H9 (cell line): Measurements from ENCODE around the gene UQCRC1. TPM values are rescaled to one million over a fixed set of nuclear protein-coding genes. Genes with fewer than 3 reads are reported as not detected.

Experiments
- microRNA-seq: library from miRNA; unstranded; fragments of <30 nt; microRNA quantifications from one replicate; pipeline ENCODE4, GENCODE V29; 2020; ENCODE audit warnings: borderline microRNAs expressed
- total RNA-seq: library from RNA; stranded (reverse); gene quantifications from 2 replicates; pipeline ENCODE4 v1.2.1, GENCODE V29; 2021

The UQCRC1 gene
- total RNA-seq, 1 experiment from 2014 or later = 285 TPM

Small RNAs within 50 kb of the gene (microRNA-seq; reads per million reads assigned to microRNA genes)
- not detected for gene MIR4793
- not detected for gene MIR6823
- not detected for gene MIR711

Other genes starting within 250 kb of the UQCRC1 start
- 0.59 and 0.74 TPM in 2 replicates for gene FBXW12, start 237.4 kb downstream of the UQCRC1 start, total RNA-seq
- gene PLXNB1, start 179.6 kb downstream of the UQCRC1 start, total RNA-seq = 175 and 184 TPM in 2 replicates
- 20.0 and 22.0 TPM in 2 replicates for gene CCDC51, start 169.5 kb downstream of the UQCRC1 start, total RNA-seq
- gene TMA7, start 169.4 kb downstream of the UQCRC1 start, total RNA-seq = 305 and 309 TPM in 2 replicates
- 16.3 and 17.5 TPM in 2 replicates for gene ATRIP, start 162.9 kb downstream of the UQCRC1 start, total RNA-seq
- gene SHISA5, start 105.5 kb downstream of the UQCRC1 start, total RNA-seq = 171 and 174 TPM in 2 replicates
- gene PFKFB4, start 52.8 kb downstream of the UQCRC1 start, total RNA-seq = 12.3 and 13.9 TPM in 2 replicates
- gene UCN2, start 45.9 kb downstream of the UQCRC1 start, total RNA-seq = 0.42 and 0.68 TPM in 2 replicates
- 20.2 and 22.9 TPM in 2 replicates for gene COL7A1, start 14.3 kb downstream of the UQCRC1 start, total RNA-seq
- 0.70 and 0.74 TPM in 2 replicates for gene TMEM89, start 12.1 kb upstream of the UQCRC1 start, total RNA-seq
- 56.7 and 61.3 TPM in 2 replicates for gene SLC26A6, start 25.8 kb upstream of the UQCRC1 start, total RNA-seq
- gene CELSR3, start 53.2 kb upstream of the UQCRC1 start, total RNA-seq = 23.5 and 23.9 TPM in 2 replicates
- gene NCKIPSD, start 76.3 kb upstream of the UQCRC1 start, total RNA-seq = 38.3 and 46.0 TPM in 2 replicates
- gene IP6K2, start 107.6 kb upstream of the UQCRC1 start, total RNA-seq = 94.7 and 96.5 TPM in 2 replicates
- gene PRKAR2A, start 238.2 kb upstream of the UQCRC1 start, total RNA-seq = 38.7 and 39.1 TPM in 2 replicates